Breast epithelium (tissue), 3 donors: ENCODE results near the gene KIF21B.

Experiments
- CTCF ChIP-seq, 3 donors: fragments of 450-650 bp; IDR thresholded peaks; one replicate each; pipeline ENCODE4 v1.5.1; 2016 to 2017; ENCODE audit warnings: antibody characterized with exemption in 3 of 3, mild to moderate bottlenecking in 3 of 3, moderate library complexity in 3 of 3
- POLR2A ChIP-seq: fragments of 450-650 bp; IDR thresholded peaks from one replicate; pipeline ENCODE4 v1.6.1; 2016; ENCODE audit warnings: antibody characterized with exemption, mild to moderate bottlenecking, moderate library complexity
- POLR2AphosphoS5 ChIP-seq, 3 donors: sonication (generic); formaldehyde crosslinking; IDR thresholded peaks; one replicate each; pipeline ENCODE4 v1.6.1; 2017; ENCODE audit warnings: antibody characterized with exemption in 3 of 3

DNA sequence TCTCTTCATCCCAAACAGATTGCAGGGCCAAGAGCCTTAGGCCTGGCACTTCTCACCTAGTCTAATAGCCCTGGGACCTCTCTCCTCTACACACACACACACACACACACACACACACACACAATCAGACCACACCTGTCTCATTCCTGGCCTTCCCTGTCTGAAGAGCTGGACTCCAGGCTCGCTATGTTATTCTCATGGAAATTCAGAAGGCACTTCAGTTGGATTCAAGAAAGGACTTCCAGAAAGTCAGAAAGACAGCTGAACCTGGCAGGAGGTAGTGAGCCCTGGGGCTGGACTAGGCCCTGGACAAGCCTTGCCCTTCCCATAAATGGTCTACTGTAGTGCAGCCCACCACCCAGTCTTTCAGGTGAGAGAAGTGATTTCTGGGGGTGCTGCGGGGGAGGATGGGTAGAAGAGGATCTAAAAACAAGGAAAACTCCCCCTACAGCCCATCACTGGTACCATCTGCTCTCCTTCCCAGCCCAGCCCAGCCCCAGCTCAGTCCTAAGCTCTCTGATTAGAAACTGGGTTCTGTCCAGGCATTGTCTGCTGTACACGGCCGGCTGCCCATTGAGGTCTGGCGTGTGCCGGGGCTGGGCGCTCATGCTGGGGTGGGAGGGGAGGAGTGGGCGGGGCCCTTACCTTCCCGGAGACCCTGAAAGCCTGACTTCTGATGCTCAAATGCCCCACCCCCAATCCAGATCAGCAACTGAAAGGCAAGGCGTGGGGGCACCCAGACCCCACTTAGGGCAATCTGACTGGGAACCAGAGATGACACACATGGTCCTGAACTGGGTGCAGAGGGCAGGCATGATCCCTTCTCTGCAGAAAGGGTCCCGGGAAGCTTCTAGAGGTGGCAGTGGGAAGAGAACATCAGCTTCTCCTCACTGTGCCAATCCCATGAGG lies 2.5 kb downstream of the KIF21B start:
- TF ChIP-seq POLR2AphosphoS5 (IDR thresholded peaks at IDR 0.05) (no peak), CTCF (IDR thresholded peaks at IDR 0.05) (no peak), POLR2A (no peak)
